Lower leg skin (tissue), 3 donors: ENCODE results near the gene ASB12.

Experiments used
- CTCF ChIP-seq, 3 donors: fragments of 450-650 bp; IDR thresholded peaks; one replicate each; pipeline ENCODE4 v1.5.1; 2016; ENCODE audit warnings: antibody characterized with exemption in 3 of 3, mild to moderate bottlenecking in 3 of 3, moderate library complexity in 2 of 3
- POLR2A ChIP-seq, 2 donors: fragments of 450-650 bp; IDR thresholded peaks; one replicate each; pipeline ENCODE4 v1.6.1; 2016 to 2017; ENCODE audit warnings: antibody characterized with exemption in 2 of 2, mild to moderate bottlenecking in 1 of 2, moderate library complexity in 1 of 2

- TF ChIP-seq CTCF (IDR thresholded peaks at IDR 0.05): no peak
- no peak for TF ChIP-seq POLR2A (IDR thresholded peaks at IDR 0.05)
Measured at GRCh38 chrX:64229154-64229553, 1.3 kb downstream of the ASB12 start.
